HG02763 (cell line): ENCODE measurements around the gene DAND5.

Source experiments
- ATAC-seq: cut with Tn5 transposase; IDR thresholded peaks from one replicate; pipeline ENCODE4 v1.9.1; 2021; ENCODE audit warnings: mild to moderate bottlenecking, moderate library complexity; ENCODE audit not compliant: unreplicated experiment

The DAND5 gene

GRCh38 chr19:13007292-13008045, 38.1 kb downstream of the DAND5 start:
- no peak for ATAC-seq

- no peak for ATAC-seq
Observed at GRCh38 chr19:13008926-13009787, 39.8 kb downstream of the DAND5 start.

GRCh38 chr19:13010038-13010991, 40.9 kb downstream of the DAND5 start:
- no peak for ATAC-seq

- no peak for ATAC-seq
Observed at GRCh38 chr19:13010992-13011652, 41.7 kb downstream of the DAND5 start.

- ATAC-seq: no peak
Observed at GRCh38 chr19:13011653-13012389, 42.4 kb downstream of the DAND5 start.

- ATAC-seq: no peak
Observed at GRCh38 chr19:13012390-13012689, 43.0 kb downstream of the DAND5 start.

- ATAC-seq: no peak
Observed at GRCh38 chr19:13012690-13013608, 43.6 kb downstream of the DAND5 start.

- no peak for ATAC-seq
Observed at GRCh38 chr19:13013649-13014048, 44.3 kb downstream of the DAND5 start.

- ATAC-seq: no peak
Observed at GRCh38 chr19:13014101-13014920, 44.9 kb downstream of the DAND5 start.

GRCh38 chr19:13014921-13015280, 45.5 kb downstream of the DAND5 start:
- ATAC-seq: no peak

- ATAC-seq: no peak
Observed at GRCh38 chr19:13015361-13016223, 46.2 kb downstream of the DAND5 start.

- ATAC-seq: no peak
Observed at GRCh38 chr19:13016245-13016627, 46.9 kb downstream of the DAND5 start.

- ATAC-seq: no peak
Observed at GRCh38 chr19:13016628-13017305, 47.4 kb downstream of the DAND5 start.

GRCh38 chr19:13017306-13018034, 48.1 kb downstream of the DAND5 start:
- ATAC-seq: no peak

- ATAC-seq: no peak
Observed at GRCh38 chr19:13018035-13018914, 48.9 kb downstream of the DAND5 start.
